ENCODE data around the gene UBR4.

The UBR4 gene

DNA sequence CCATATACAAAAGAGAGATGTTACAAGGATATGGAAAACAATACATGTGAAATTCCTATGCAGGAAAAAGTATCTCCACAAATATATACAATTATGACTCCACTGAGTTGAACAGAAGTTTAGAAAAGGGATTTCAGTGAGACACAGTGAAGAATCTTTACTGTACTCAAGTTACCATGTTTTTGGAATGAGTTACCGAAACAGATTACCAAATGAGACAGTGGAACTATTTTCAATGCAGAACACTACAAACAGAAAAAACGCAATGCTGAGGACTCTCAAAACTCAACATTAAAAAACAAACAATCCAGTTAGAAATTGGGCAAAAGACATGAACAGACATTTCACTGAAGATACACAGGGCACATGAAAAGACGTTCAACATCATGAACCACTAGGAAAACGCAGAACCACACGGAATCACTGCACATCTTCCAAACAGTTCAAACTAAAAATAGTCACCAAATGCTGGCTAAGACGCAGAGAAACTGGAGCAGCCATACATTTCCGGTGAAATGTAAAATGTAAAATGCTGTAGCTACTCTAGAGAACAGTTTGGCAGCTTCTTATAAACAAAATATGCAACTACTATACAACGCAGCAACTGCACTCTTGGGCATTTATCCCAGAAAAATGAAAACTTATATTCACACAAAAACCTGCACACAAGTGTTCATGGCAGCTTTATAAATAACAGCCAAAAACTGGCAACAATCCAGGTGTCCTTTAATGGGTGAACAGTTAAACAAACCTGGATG, 118.7 kb downstream of the UBR4 start:
- no peak for DNase-seq (ENCODE audit: low read depth)

DNA sequence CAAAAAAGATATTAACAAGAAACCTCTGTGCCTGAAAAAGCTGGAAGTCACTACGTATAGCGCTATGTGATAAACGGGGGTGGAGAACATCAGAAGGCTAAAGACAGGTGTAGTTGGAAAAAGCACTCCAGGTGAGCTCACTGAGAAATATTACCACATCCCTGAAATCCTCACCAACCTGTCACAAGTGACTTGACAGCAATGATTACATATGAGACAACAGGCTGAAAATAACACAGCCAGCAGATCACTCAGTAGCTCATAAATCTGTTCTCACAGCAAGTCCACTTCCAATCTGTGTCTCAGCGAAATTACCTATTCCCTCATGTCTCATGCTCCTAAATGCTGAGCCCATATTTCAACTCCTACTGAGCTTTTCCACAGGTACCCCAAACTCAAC, 120.5 kb downstream of the UBR4 start:
- no peak for DNase-seq (ENCODE audit: low read depth)

DNA sequence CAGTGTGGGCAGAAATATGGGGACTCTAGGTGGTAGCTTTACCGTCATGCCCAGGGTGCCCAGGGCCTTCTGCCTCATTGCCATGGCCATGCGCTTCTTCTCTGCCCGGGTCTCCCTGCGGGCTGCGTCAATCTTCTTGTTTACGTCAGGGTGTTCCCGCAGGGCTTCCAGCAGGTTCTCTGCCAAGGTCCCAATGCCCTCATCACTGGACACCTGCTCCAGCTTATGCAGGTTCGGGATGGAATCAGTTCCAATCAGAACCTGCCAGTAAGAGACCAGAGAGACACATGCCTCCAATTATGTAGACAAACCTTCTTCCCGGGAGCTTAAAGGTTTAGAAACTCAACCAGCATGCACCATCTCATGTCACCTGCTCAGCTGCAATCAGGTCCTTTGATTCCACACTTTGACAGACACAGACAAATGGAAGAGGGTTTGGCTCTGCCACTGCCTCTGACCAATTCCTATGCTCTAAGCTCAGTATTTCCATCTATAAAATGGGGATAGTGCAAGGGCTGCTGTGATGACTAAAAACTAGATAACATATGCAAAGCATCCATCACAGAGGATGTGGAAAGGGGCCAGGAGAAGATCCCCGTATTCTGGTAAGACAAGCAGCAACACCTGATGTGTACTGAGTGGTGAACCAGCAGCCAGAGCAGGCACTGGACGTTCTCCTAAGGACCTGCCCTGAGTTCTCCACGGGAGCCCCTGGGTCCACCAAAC, 121.2 kb downstream of the UBR4 start:
- no peak for DNase-seq (ENCODE audit: low read depth)

DNA sequence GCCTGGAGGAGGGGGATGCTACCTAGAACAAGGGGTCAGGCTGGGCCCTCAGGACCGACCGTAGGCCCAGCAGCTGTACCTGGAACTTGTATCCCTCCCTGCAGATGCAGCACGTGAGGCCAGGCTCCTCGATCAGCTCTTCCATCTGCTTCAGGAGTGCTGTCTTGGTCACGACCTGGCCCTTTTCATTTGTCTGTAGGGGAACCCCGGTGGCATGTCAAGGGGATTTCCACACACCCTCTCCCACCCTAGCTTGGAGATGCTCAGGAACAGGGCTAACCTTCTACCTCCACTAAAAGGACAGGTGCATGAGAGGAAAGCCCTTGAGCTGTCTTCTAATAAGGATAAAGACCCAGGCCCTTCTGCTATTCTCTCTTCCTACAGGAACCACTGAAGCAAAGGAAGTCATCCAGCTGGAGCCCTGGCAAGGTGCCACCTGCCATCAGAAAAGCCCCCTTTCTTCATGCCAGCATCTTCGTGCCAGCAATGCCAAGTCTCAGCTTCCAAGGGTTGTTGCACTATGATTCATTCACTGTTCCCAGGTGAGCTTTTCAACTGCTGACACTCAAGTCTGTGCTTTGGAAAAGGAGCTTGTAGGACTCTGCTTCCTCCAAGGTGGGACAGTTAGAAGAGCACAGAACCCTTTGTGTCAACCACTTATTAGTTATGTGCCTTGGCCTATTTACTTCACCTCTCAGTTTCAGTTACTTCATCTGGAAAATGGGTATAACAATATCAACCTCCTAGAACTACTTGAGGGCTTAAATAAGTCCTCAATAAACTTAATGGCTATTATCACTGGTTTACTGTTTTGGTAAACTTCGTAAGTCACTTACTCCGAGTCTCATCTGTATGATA, 122.1 kb downstream of the UBR4 start:
- DNase-seq (ENCODE audit: low read depth): no peak

DNA sequence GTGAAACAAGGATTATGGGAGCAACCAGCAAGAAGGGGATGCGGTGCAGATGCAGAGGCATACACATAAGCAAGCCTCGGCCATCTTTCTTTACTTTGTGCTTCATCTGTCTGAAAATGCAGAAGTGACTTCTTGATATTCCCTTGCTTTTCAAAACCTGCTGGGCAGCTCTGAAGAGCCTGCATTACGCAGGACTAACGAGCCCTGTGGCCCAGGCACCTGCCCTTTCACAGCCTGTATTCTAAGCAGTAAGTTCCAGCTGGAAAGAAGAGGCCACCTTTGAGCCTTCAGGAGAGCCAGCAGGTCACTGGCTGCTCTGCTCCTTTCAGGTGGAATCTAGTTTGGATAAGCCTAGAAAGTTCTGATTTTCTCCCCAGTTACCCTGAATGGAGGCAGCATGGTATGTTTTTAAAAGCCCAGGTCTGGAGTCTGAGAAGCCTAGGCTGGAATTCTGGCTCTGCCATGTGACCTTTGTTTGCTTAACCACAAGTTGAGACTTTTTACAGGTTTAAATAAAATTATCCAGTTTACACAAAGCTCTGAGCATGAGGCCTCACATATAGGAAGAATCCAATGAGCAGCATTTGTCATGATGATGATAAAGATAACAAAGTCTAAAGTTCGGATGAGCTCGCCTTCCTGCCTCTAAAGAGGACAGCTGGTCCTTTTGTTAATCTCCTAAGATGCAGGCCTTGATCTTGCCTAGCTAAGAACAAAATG, 122.9 kb downstream of the UBR4 start:
- DNase-seq (ENCODE audit: low read depth): no peak

DNA sequence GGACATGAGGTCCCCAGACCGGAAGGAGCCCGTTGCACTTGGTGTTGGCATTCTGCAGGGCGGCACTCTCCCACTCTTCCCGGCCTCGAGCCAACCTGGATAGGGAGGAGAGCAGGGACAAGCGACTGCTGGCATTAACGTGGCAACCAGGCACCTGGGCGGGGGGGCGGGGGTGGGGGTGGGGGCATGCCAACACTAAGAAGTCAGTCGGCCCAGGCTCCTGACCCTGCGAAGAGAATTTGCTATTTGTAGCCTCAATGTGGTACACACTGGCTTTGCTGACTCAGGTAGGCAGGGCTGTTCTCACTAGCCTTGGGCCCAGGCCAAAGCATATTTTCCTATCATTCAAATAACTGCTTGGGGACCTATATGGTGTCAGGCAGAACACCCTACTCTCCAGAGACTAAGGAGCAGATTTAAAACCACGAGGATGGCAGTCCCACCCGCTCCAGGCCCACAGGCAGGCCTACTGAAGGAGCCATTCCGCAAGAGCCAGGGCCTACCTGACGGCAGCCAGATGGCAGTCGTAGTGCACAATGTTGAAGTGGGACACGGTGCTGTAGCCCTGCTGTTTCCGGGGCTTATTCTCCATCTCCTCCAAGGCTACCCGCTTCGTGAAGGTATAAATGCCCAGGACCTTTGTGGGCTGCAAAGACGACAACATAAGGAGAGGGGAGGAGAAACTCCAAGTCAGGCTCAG, 123.7 kb downstream of the UBR4 start:
- no peak for DNase-seq (ENCODE audit: low read depth)

DNA sequence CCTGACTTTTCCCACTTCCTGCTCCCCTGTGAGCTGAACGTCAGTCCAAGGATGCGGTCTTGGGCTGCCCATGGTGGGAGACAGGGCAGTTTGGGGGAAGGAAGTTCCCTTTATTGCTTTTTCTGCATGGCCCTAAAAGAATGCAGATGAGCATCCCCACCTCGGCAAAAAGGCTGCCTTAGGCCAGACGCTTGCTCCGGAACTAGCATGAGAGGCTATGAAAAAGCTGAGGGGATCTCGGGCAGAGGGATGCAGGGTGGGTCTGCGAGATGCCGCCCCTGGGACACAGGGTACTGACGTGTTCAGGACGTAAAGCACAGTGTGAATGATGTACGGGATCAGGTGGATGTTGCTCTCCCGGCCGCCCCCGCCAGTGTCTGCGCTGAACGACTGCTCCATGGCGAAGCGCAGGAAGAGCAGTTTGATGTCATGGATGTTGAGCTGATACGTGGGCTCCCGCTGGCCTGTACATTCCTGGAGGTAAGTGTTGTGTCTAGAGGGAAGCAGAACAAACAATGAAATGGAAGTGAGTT, 125.8 kb downstream of the UBR4 start:
- DNase-seq (ENCODE audit: low read depth): no peak

DNA sequence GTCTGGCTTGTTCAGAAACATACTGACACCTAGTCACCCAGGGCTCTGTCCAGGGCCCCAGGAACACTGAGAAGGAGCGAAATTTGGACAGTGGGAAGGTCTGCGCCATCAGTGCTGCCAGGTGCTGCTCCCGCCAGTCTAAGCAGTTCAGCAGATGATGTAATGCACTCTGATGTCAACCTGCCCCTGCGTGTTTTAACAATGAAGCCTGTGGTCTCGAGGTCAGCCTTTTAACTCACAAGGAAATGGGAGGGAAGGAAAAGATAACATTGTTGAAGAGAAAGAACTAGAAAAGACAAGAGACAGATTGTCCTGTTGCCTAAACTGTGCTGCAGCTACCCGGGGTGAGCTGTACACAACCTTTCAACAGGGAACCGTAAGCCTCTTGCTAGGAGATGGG, 127.0 kb downstream of the UBR4 start:
- DNase-seq (ENCODE audit: low read depth): no peak

DNA sequence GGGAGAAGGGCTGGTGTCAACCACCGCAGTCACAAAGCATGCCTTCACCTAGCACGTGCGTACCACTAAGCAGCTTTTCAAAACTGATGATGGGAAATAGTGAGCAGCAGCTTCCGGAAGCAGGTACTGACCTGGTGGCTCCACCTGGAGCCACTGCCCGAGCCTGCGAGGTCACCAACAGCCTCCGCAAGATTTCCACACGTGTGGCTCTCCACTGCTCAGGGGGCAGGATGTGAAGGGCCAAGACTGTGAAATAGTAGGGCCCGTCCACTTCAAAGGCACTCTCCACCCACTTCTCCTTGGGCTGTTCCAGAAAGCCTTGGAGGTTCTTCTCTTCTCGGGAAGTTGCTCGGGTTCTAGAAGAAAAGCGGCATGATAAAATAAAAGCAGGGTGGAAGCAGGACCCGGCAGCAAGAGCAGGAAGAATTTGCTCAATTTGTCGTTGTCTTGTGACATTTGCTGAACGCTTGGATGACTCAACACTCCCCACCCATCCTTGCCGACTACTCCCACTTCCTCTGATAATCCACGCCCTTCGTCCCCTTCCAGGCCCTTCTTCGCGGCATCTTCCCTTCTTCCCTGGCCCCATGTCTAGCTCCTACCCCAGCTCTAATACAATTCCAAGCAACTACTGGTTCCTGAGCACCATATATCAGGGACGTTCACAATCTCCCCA, 128.7 kb downstream of the UBR4 start:
- DNase-seq (ENCODE audit: low read depth): no peak

DNA sequence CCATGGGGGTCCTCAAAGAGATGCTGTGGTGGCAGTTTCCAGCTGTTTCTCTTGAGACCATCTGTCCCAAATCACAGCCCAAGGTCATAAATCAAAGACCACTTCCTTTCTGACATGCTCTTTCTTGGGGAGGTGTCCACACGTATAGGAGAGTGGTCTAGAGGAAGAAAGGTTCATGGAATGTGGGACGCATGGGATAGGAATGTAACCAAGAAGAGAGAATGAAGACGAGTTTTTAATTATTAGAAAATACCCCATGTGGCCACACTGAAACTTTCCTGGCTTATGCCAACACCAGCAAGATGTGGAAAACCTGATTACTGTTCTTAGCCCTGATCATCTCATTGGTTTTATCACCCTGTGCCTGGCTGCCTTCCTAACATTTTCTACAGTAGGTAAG, 129.3 kb downstream of the UBR4 start:
- DNase-seq (ENCODE audit: low read depth): no peak

DNA sequence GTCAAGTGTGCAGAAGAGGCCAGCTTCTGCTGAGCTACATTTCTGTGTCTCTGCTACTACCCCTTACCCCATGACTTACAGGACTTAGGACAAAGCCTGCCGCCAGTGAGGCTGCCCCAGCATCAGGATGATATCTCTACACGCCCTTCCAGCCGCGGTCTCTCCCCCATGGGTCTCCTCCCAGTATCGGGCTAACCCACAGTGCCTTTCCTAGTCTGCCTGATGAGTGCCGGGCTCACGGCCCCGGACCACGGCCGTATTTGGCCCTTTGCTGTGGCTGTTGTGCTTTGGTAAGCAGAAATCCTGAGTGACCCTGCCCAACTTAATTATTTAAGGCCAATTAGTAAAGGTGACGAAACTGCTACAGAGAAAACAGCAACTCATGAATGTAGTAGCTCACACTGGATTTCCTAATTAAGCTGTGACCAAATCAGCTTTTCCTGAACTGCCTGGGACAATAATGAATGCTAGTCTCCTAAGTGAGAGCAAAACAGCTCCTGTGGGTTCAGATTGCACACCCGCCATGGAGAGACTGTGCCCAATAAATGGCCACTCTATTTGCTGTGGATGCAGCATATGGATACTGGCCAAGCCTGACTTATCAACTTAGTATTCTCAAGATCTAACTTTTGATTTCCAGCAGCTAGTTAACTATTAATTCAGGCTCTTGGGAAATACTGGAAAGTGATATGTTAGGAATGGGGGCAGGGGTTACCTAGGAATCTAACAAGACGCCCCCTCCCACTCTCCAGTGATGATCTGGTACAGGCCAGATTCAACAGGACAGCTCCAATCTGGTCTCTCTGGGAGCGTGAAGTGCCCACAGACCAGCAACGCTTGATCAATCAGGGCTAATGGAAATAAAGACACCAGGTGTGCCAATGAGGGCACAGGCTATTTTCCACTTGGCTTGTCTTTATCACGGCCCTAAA, 130.3 kb downstream of the UBR4 start:
- DNase-seq (ENCODE audit: low read depth): no peak

DNA sequence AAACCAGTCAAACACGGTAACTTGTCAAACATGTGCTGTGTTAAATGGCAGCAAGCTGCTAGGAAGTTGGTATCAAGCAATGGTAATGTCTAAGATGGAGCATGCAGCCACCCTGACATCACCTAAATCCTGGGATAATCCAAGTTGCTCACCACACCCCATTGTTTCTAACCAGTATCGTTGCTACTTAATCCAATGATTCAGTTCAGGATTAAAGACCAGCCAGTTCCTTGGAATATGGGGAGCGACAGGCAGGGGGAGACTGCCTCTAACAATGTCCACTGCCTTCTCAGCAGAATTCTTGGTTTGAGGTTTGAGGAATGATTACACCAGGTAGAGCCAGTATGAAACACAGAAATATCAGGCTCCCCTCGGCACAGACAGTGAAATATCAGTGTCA, 131.5 kb downstream of the UBR4 start:
- no peak for DNase-seq (ENCODE audit: low read depth)

DNA sequence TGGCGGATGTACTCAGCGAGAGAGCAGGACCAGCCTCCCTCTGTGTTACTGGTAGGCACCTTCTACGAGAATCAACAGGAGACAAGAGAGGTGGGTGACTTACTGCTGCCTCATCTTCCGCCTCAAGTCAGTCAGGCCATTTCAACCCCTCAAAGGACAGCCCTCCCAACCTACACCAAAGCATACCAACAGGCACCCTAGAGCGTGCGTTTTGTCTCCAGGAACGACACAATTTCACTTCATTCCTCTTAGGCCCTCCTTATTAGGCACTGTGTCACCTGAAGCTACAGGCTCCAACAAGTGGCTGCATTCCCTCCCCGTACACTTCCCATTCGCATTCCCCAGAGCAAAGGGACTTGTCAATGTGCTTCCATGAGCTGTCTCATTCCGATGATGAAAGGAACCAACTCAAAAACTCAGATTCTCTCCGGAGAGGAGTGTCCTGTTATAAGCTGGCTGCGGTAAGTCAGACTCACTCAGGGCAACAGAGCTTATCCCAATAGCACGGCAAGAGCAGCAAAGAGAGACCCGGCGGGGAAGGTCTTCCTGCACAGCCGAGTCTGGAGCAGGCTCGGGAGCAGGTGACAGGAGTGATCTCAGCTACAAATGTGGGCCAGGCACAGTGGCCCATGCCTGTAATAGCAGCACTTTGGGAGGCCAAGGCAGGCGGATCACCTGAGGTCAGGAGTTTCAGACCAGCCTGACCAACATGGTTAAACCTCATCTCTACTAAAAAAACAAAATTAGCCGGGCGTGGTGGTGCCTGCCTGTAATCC, 133.0 kb downstream of the UBR4 start:
- DNase-seq (ENCODE audit: low read depth): no peak

DNA sequence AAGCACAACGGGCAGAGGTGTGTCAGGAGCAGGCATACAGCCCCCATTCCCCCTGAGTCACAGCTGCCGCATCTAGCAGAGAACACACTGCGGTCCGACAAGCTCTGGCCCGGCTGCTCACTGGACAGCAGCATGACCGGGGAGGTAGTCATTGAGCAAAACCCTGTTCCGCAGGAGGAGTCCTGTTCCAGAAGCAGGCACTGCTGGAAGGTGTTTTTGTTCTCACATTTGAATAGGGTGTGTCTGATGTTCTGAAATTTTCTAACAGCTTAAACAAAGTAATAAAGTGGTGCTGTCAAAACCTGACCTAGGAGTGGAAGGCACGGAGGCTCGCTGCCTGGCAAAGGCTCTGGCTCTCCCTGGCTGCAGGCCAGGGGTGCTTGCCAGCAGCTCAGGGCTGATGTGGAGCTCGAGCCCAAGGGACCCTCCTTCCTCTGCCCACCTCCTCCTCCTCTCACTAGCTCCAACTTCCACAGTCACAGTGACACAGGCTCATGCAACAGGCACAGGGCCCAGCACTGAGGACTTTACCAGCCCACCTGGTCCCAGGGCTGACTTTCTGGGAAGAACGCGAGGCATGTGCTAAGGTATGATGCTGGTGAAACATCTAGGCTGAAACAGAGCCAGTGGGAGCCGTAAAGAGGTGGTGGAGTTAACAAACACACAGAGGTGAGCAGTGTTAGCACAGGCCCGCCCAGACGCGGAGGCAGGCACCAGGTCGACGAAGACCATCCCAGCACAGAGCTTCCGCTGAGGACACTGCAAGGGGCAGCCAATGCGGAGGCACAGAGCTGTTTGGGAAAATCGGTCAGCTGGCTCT, 135.0 kb downstream of the UBR4 start:
- DNase-seq (ENCODE audit: low read depth): no peak

DNA sequence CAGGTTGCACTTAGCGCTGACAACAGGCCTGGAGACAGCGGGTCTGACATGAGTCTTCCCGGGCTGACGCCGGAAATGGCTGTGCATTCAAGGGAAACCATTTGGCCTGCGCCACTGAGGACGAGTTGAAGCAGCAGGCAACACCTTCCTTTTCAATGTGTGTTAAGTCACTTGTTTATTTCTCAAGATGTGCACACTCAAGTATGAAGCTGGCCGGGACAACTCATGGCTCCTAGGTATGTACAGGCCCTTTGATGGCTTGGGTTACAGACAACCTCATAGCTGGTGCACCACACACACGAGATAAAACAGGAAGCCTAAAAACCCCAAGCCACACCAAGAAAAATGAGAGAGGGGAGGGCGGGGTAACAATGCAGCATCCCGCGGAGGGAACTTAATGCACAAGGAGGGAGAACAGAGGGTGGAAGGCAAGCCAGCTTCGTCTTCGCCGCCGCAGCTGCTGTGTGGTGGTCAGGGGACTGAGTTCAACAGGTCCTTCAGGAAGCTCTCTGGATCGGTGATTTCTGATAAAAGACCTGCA, 135.6 kb downstream of the UBR4 start:
- peak; percentile 61 for DNase-seq (ENCODE audit: low read depth)

DNA sequence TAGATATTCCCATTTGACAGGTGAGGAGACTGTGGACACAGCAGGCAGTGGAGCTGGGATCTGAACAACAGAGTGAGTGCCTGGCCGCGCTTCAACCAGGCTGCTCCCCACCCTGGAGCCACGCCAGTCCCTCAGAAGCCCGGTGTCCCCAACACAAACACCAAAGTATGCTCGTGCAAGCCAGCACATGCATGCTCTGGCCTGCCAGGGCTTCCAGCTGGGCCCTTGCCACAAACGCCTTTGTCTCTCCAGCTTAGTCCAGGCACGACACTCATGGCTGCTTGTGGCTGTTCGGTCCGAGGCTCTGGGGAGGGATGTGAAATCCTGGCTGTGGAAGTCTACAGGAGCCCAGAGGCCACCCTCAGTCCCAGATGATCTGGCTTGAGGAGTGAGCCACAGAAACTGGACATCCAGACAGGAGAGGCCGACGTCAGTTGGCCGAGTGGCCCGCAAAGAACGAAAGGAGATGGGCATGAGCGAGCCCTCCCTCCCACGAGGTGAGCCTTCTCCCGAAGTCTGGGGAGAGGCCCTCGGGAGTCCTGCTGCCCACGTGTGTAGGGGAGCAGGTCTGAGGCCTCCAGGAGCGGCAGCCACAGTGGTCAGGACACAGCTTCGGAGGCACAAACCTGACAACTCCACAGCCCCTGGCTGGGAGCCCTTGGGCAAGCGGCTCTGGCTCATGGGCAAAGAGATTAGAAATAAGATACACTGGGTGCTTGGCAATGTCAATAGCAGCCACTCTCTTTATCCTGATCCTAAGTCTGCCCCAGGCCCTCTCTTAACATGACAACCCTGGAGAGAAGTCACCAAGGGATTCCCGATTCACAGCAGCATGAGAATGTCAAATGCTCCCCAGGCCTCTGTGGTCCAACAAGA, 136.5 kb downstream of the UBR4 start:
- DNase-seq (ENCODE audit: low read depth): no peak
